ENCODE data around the gene CDH22. TPM values are rescaled to one million over a fixed set of nuclear protein-coding genes. Genes with fewer than 3 reads are reported as not detected.

The CDH22 gene
- total and polyA plus RNA-seq, 4 donors, result not detected

- DNase-seq (no peak), ATAC-seq (ENCODE audit: low FRiP score) (no peak)
- WGBS, 2 donors, result 94 to 95% methylated on average over 6 of the region's 6 CpGs
- intact Hi-C loops (cut with DNase I), result no loop called here
- no peaks in the 10 kb centered on the region for H3K4me1 ChIP-seq (ENCODE audit: control insufficient read depth in 1 of 2, insufficient read depth in 2 of 2, low read length in 2 of 2)
- H3K4me3 ChIP-seq (ENCODE audit: low read length in 2 of 2), result no peak overlapping the region
- H3K27ac ChIP-seq (ENCODE audit: low read depth in 1 of 2, low read length in 2 of 2), result no peak overlapping the region
- no peaks in the 10 kb centered on the region for H3K9me3 ChIP-seq (ENCODE audit: control insufficient read depth, low read length)
- H3K36me3 ChIP-seq (ENCODE audit: control insufficient read depth in 1 of 2, insufficient read depth in 2 of 2, low read length in 1 of 2), result no peaks in the 10 kb centered on the region
- H3K27me3 ChIP-seq (ENCODE audit: control insufficient read depth in 1 of 2, insufficient read depth in 2 of 2, low read length in 1 of 2), result no peaks in the 10 kb centered on the region
Measured at GRCh38 chr20:46327557-46327956, 19.3 kb upstream of the CDH22 start.

- no peak overlapping the region for H3K27ac ChIP-seq (ENCODE audit: low read depth in 1 of 2, low read length in 2 of 2)
- no peaks in the 10 kb centered on the region for H3K4me1 ChIP-seq (ENCODE audit: control insufficient read depth in 1 of 2, insufficient read depth in 2 of 2, low read length in 2 of 2)
- ATAC-seq (ENCODE audit: low FRiP score) (no peak), DNase-seq (no peak)
- no peak overlapping the region for H3K4me3 ChIP-seq (ENCODE audit: low read length in 2 of 2)
- intact Hi-C loops (cut with DNase I), result no loop called here
- H3K36me3 ChIP-seq (ENCODE audit: control insufficient read depth in 1 of 2, insufficient read depth in 2 of 2, low read length in 1 of 2), result no peaks in the 10 kb centered on the region
- WGBS, 2 donors, result 43% methylated on average over 1 of the region's 1 CpG
- no peaks in the 10 kb centered on the region for H3K27me3 ChIP-seq (ENCODE audit: control insufficient read depth in 1 of 2, insufficient read depth in 2 of 2, low read length in 1 of 2)
- no peaks in the 10 kb centered on the region for H3K9me3 ChIP-seq (ENCODE audit: control insufficient read depth, low read length)
Measured at GRCh38 chr20:46325789-46326188, 17.5 kb upstream of the CDH22 start.

DNA sequence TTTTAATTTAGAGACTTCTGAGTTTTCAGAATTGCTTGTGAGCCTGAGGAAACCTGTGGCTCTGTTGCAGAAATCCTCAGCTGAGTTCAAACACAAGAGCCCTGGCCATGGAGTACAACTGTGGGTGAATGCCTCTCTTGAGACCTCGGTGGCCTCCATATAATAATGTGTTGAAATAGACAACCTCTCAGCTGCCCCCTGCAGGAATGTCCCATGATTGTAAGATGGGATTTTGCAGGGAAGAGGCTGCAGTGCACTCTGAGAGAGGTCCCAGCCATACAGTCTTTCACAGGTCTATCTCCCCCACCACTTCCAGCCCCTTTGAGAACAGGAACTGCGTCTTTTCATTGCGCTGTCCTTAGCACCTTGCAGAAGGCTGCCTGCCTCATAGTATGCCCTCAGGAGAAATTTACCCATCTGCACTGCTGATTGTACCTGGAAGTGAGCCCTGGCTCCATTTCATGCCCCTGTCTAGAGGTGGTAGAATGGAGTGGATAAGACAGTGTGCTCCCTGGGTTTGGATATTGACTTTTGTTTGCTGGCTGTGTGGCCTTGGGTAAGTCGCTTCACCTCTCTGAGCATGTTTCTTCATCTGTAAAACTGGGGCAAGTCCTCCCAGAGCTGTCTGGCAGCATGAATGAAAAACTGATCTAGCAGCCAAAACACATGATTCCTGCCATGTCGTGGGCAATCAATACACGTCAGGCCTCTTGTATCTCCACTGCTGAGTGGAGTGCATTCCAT lies 16.8 kb upstream of the CDH22 start:
- H3K4me3 ChIP-seq (ENCODE audit: low read length in 2 of 2), result no peak overlapping the region
- no peaks in the 10 kb centered on the region for H3K4me1 ChIP-seq (ENCODE audit: control insufficient read depth in 1 of 2, insufficient read depth in 2 of 2, low read length in 2 of 2)
- intact Hi-C loops (cut with DNase I), result no loop called here
- no peaks in the 10 kb centered on the region for H3K36me3 ChIP-seq (ENCODE audit: control insufficient read depth in 1 of 2, insufficient read depth in 2 of 2, low read length in 1 of 2)
- 56 to 58% methylated on average over 6 of the region's 6 CpGs for WGBS, 2 donors
- H3K27me3 ChIP-seq (ENCODE audit: control insufficient read depth in 1 of 2, insufficient read depth in 2 of 2, low read length in 1 of 2), result no peaks in the 10 kb centered on the region
- H3K27ac ChIP-seq (ENCODE audit: low read depth in 1 of 2, low read length in 2 of 2), result no peak overlapping the region
- no peak for DNase-seq
- ATAC-seq (ENCODE audit: low FRiP score), result no peak
- no peaks in the 10 kb centered on the region for H3K9me3 ChIP-seq (ENCODE audit: control insufficient read depth, low read length)

DNA sequence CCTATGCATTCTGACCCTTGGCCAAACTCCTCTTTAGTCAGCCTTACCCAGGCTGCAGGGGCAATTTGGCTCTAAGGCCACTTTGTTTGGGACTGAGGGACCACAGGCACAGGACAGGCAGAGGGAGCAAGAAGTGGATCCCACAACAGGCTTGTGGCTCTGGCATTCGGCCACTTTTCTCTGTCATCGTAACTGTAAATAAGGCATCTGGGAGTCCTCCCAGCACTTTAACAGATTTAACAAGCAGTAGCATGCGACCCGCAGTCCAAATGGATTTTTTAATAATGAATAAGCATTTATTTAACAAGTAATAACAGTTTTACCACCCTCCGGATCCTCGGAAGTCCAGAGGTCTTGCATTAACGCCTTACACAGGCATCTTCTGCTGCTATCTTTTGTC lies 16.1 kb upstream of the CDH22 start:
- H3K4me1 ChIP-seq (ENCODE audit: control insufficient read depth in 1 of 2, insufficient read depth in 2 of 2, low read length in 2 of 2), result no peaks in the 10 kb centered on the region
- intact Hi-C loops (cut with DNase I), result no loop called here
- H3K27ac ChIP-seq (ENCODE audit: low read depth in 1 of 2, low read length in 2 of 2), result no peak overlapping the region
- ATAC-seq (ENCODE audit: low FRiP score) (no peak), DNase-seq (no peak)
- 77 to 78% methylated on average over 7 of the region's 7 CpGs for WGBS, 2 donors
- H3K27me3 ChIP-seq (ENCODE audit: control insufficient read depth in 1 of 2, insufficient read depth in 2 of 2, low read length in 1 of 2), result no peaks in the 10 kb centered on the region
- H3K4me3 ChIP-seq (ENCODE audit: low read length in 2 of 2), result no peak overlapping the region
- no peaks in the 10 kb centered on the region for H3K9me3 ChIP-seq (ENCODE audit: control insufficient read depth, low read length)
- no peaks in the 10 kb centered on the region for H3K36me3 ChIP-seq (ENCODE audit: control insufficient read depth in 1 of 2, insufficient read depth in 2 of 2, low read length in 1 of 2)

DNA sequence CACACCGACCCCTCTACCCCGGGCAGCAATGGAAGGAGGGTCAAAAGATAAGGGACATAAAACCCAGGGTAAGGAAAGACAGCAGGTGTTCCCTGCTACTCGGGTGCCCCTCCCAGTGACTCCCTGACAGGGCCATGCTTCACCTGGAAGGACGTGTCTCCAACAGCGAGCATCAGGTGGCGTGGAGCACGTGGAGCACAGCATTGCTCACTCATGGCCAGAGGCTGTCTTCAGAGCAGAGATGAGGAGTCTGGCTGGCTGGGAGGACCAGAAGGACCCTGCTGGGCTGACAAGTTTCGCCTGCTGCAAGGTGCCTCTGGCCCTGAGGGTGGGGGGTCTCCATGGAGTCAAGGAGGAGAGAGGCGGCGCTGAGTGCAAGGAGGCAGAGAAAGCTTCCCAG lies 15.3 kb upstream of the CDH22 start:
- H3K4me1 ChIP-seq (ENCODE audit: control insufficient read depth in 1 of 2, insufficient read depth in 2 of 2, low read length in 2 of 2), result no peaks in the 10 kb centered on the region
- no peak overlapping the region for H3K4me3 ChIP-seq (ENCODE audit: low read length in 2 of 2)
- no peak overlapping the region for H3K27ac ChIP-seq (ENCODE audit: low read depth in 1 of 2, low read length in 2 of 2)
- 60 to 61% methylated on average over 8 to 10 of the region's 10 CpGs for WGBS, 2 donors
- ATAC-seq (ENCODE audit: low FRiP score) (no peak), DNase-seq (no peak)
- H3K27me3 ChIP-seq (ENCODE audit: control insufficient read depth in 1 of 2, insufficient read depth in 2 of 2, low read length in 1 of 2), result no peaks in the 10 kb centered on the region
- no peaks in the 10 kb centered on the region for H3K9me3 ChIP-seq (ENCODE audit: control insufficient read depth, low read length)
- H3K36me3 ChIP-seq (ENCODE audit: control insufficient read depth in 1 of 2, insufficient read depth in 2 of 2, low read length in 1 of 2), result no peaks in the 10 kb centered on the region
- intact Hi-C loops (cut with DNase I), result no loop called here

- Histone ChIP-seq H3K36me3 (ENCODE audit: control insufficient read depth in 1 of 2, insufficient read depth in 2 of 2, low read length in 1 of 2) (no peaks in the 10 kb centered on the region), H3K9me3 (ENCODE audit: control insufficient read depth, low read length) (no peaks in the 10 kb centered on the region), H3K27me3 (ENCODE audit: control insufficient read depth in 1 of 2, insufficient read depth in 2 of 2, low read length in 1 of 2) (no peaks in the 10 kb centered on the region), H3K27ac (ENCODE audit: low read depth in 1 of 2, low read length in 2 of 2) (no peak overlapping the region), H3K4me1 (ENCODE audit: control insufficient read depth in 1 of 2, insufficient read depth in 2 of 2, low read length in 2 of 2) (no peaks in the 10 kb centered on the region), H3K4me3 (ENCODE audit: low read length in 2 of 2) (no peak overlapping the region)
- ATAC-seq (ENCODE audit: low FRiP score), result no peak
- 55 to 59% methylated on average over 8 of the region's 8 CpGs for WGBS, 2 donors
- DNase-seq, result no peak
- intact Hi-C loops (cut with DNase I), result no loop called here
Measured at GRCh38 chr20:46322641-46323040, 14.3 kb upstream of the CDH22 start.

DNA sequence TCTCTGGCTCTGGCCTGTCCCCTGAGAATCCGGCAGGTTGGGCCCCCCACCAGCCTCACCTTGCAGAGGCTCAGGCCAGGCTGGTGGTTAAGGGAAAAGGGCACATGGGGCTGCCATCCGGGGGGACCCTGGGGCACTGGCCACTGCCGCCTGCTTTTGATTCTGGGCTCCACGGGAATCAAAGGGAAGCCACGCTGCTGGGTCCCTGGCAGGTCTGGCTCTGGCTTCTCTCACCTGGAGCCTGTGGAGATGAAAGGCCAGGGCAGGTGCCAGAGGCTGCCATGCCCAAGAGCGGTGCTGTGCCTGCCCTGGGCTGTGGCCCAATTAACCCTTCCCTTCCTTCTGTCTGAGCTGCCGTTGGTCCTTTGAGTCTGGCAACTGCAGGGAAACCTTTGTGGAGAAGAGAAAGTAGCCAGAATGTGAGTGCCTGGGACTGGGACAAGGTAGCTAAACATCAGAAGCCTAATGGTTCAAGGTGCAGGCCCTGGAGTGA lies 9.4 kb upstream of the CDH22 start:
- intact Hi-C loops (cut with DNase I), result no loop called here
- Histone ChIP-seq H3K36me3 (ENCODE audit: control insufficient read depth in 1 of 2, insufficient read depth in 2 of 2, low read length in 1 of 2) (no peaks in the 10 kb centered on the region), H3K4me1 (ENCODE audit: control insufficient read depth in 1 of 2, insufficient read depth in 2 of 2, low read length in 2 of 2) (no peaks in the 10 kb centered on the region), H3K27ac (ENCODE audit: low read depth in 1 of 2, low read length in 2 of 2) (no peak overlapping the region), H3K27me3 (ENCODE audit: control insufficient read depth in 1 of 2, insufficient read depth in 2 of 2, low read length in 1 of 2) (no peaks in the 10 kb centered on the region), H3K4me3 (ENCODE audit: low read length in 2 of 2) (no peak overlapping the region), H3K9me3 (ENCODE audit: control insufficient read depth, low read length) (no peaks in the 10 kb centered on the region)
- 39 to 50% methylated on average over 6 to 7 of the region's 7 CpGs for WGBS, 2 donors
- ATAC-seq (ENCODE audit: low FRiP score), result no peak
- no peak for DNase-seq

- Histone ChIP-seq H3K27me3 (ENCODE audit: control insufficient read depth in 1 of 2, insufficient read depth in 2 of 2, low read length in 1 of 2) (no peaks in the 10 kb centered on the region), H3K9me3 (ENCODE audit: control insufficient read depth, low read length) (no peaks in the 10 kb centered on the region), H3K4me1 (ENCODE audit: control insufficient read depth in 1 of 2, insufficient read depth in 2 of 2, low read length in 2 of 2) (no peaks in the 10 kb centered on the region), H3K27ac (ENCODE audit: low read depth in 1 of 2, low read length in 2 of 2) (no peak overlapping the region), H3K4me3 (ENCODE audit: low read length in 2 of 2) (no peak overlapping the region), H3K36me3 (ENCODE audit: control insufficient read depth in 1 of 2, insufficient read depth in 2 of 2, low read length in 1 of 2) (no peaks in the 10 kb centered on the region)
- intact Hi-C loops (cut with DNase I), result no loop called here
- 32 to 34% methylated on average over 24 of the region's 24 CpGs for WGBS, 2 donors
- ATAC-seq (ENCODE audit: low FRiP score) (no peak), DNase-seq (no peak)
Measured at GRCh38 chr20:46316984-46317684, 8.8 kb upstream of the CDH22 start.

GRCh38 chr20:46315311-46315710 lies 7.0 kb upstream of the CDH22 start:
- DNase-seq (no peak), ATAC-seq (ENCODE audit: low FRiP score) (no peak)
- 63 to 65% methylated on average over 6 of the region's 6 CpGs for WGBS, 2 donors
- Histone ChIP-seq H3K9me3 (ENCODE audit: control insufficient read depth, low read length) (no peaks in the 10 kb centered on the region), H3K27ac (ENCODE audit: low read depth in 1 of 2, low read length in 2 of 2) (no peak overlapping the region), H3K27me3 (ENCODE audit: control insufficient read depth in 1 of 2, insufficient read depth in 2 of 2, low read length in 1 of 2) (no peaks in the 10 kb centered on the region), H3K4me1 (ENCODE audit: control insufficient read depth in 1 of 2, insufficient read depth in 2 of 2, low read length in 2 of 2) (no peaks in the 10 kb centered on the region), H3K4me3 (ENCODE audit: low read length in 2 of 2) (no peak overlapping the region), H3K36me3 (ENCODE audit: control insufficient read depth in 1 of 2, insufficient read depth in 2 of 2, low read length in 1 of 2) (no peaks in the 10 kb centered on the region)
- intact Hi-C loops (cut with DNase I), result no loop called here

Measured in aorta (tissue), 5 donors.